Right lobe of liver (tissue), 6 donors: Measurements from ENCODE around the gene CIART. TPM values are rescaled to one million over a fixed set of nuclear protein-coding genes. Genes with fewer than 3 reads are reported as not detected.
"Not testable (repeated sequence)": the region's sequence is repeated elsewhere in the genome, so short reads cannot be mapped to it uniquely, and the experiment has no call there.

Source experiments
- ATAC-seq, 4 donors: fragments of 200-7000 bp; cut with Tn5 transposase; one replicate each; pipeline ENCODE4 v1.9.1; 2020; ENCODE audit warnings: mild to moderate bottlenecking in 4 of 4, moderate library complexity in 4 of 4
- DNase-seq, 3 donors: peaks; one replicate each; pipeline ENCODE4 v3.0.0-alpha.2; 2020
- H3K27ac ChIP-seq, 3 donors: fragments of 200-600 bp; one replicate each; pipeline ENCODE4 v1.8.0; 2022
- H3K27me3 ChIP-seq, 2 donors: fragments of 200-600 bp; one replicate each; pipeline ENCODE4 v1.8.0; 2022
- H3K36me3 ChIP-seq, 4 donors: fragments of 200-600 bp; sonication (generic) in 1 of 4; one replicate each; pipeline versions ENCODE4 v1.5.1 to v1.8.0; 2017 to 2022; ENCODE audit warnings: control low read depth in 1 of 4
- H3K4me1 ChIP-seq, 4 donors: fragments of 200-600 bp; sonication (generic) in 1 of 4; one replicate each; pipeline versions ENCODE4 v1.5.1 to v1.8.0; 2017 to 2022; ENCODE audit warnings: control low read depth in 1 of 4
- H3K4me3 ChIP-seq, 3 donors: fragments of 200-600 bp; one replicate each; pipeline ENCODE4 v1.8.0; 2022
- H3K9me3 ChIP-seq, 4 donors: fragments of 200-600 bp; sonication (generic) in 1 of 4; one replicate each; pipeline versions ENCODE4 v1.5.1 to v1.8.0; 2017 to 2022; ENCODE audit warnings: control low read depth in 1 of 4
- POLR2A ChIP-seq: fragments of 450-650 bp; IDR thresholded peaks from one replicate; pipeline ENCODE4 v1.6.1; 2017; ENCODE audit warnings: antibody characterized with exemption, mild to moderate bottlenecking
- WGBS: methylation state at CpG from one replicate; pipeline ENCODE4 v1.1.6; 2018; ENCODE audit warnings: low coverage, low lambda C conversion rate; ENCODE audit not compliant: insufficient coverage; ENCODE audit errors: missing lambda C conversion rate; 5-methylcytosine and 5-hydroxymethylcytosine counted together
- intact Hi-C, 2 donors: fragments of 100-400 bp; cut with DNase I; formaldehyde crosslinking; loops; one replicate each; pipeline versions ENCODE4 v1.11.2 to v1.14.1; 2022
- total RNA-seq, 6 experiments: library from RNA; depleted of rRNA in 2 of 6; stranded (reverse); fragments of >200 nt in 2 of 6; fragmentation: NEBNext Ultra II Directional in 3 of 6; extraction: Animal tissue kit (Norgen Biotek cat#: 25700) in 3 of 6; gene quantifications; one replicate each; pipeline versions ENCODE4 v1.1.0 to v1.2.4, GENCODE V29; 2016 to 2023
- TF ChIP-seq, protein P1 (sequence below), 4 donors: fragments of 200-600 bp in 3 of 4; fragments of 450-650 bp in 1 of 4; IDR thresholded peaks; one replicate each; pipeline versions ENCODE4 v1.5.1 to v1.8.0; 2016 to 2022; ENCODE audit warnings: antibody characterized with exemption in 4 of 4, mild to moderate bottlenecking in 2 of 4
- donor health status: DM: no; HTN: yes; CAD: no.
- donor health status: DM: no; HTN: no; CAD: no.
- donor health status: DM: no; HTN: no; CAD: no.
- donor health status: DM: no; HTN: yes; CAD: no.
- donor health status: DM: no; HTN: yes; CAD: no.

Gene CIART
- total RNA-seq, 6 experiments from 2014 or later, result 2.0 to 8.4 (median 4.4) TPM

DNA sequence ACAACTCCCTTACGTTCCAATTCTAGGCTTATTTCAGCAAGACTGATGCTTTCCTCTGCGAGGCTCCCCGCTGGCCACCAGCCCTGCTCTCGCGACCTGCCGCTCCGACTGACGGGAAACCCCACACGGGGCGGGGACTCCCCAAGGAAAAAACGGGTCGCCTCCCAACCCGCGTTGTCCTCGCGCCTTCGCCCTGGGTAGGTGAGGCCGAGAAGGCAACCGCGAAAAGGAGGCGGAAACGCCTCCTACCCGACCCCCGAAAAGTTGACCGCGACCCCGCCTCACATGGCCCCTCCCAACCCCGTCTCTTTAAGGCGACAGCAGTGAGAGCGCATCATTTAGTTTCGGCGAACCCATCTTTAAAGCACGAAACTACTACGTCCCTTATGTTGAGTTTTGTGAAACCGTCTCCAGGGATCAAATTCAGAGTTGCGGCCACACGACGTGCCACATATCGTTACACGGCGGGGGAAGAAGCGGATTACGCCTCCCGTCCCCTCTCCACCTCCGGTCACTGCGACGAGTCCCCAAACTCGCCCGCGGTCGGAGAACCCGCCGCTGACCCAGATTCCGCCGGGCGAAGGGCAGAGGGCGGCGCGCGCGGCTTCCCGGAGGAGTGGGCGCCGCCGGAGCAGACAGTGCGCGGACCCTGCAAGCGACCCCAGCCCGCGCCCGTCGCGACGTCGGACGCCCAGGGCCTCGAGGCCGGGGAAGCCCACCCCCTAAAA lies 47.6 kb upstream of the CIART start:
- peaks cover 0 to 4% (median 0%) of the 10 kb centered on the region in 4 donors for H3K36me3 ChIP-seq
- intact Hi-C loops, result no loop called here
- no peaks in the 10 kb centered on the region for H3K27me3 ChIP-seq
- peak; percentile 70 for TF ChIP-seq POLR2A
- TF ChIP-seq, protein P1, sequence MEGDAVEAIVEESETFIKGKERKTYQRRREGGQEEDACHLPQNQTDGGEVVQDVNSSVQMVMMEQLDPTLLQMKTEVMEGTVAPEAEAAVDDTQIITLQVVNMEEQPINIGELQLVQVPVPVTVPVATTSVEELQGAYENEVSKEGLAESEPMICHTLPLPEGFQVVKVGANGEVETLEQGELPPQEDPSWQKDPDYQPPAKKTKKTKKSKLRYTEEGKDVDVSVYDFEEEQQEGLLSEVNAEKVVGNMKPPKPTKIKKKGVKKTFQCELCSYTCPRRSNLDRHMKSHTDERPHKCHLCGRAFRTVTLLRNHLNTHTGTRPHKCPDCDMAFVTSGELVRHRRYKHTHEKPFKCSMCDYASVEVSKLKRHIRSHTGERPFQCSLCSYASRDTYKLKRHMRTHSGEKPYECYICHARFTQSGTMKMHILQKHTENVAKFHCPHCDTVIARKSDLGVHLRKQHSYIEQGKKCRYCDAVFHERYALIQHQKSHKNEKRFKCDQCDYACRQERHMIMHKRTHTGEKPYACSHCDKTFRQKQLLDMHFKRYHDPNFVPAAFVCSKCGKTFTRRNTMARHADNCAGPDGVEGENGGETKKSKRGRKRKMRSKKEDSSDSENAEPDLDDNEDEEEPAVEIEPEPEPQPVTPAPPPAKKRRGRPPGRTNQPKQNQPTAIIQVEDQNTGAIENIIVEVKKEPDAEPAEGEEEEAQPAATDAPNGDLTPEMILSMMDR (IDR thresholded peaks at IDR 0.05), result no peak
- peak overlapping the region; percentile 76 to 86 (median 80) for H3K4me3 ChIP-seq
- ATAC-seq (peak; percentile 62 to 72 (median 64)), DNase-seq (peak; percentile 84 to 91 (median 88))
- H3K4me1 ChIP-seq, result peaks cover 0 to 11% (median 0%) of the 10 kb centered on the region in 4 donors
- WGBS, result 0% methylated on average over 38 of the region's 78 CpGs
- peak overlapping the region; percentile 97 to 98 (median 97) for H3K27ac ChIP-seq
- no peaks in the 10 kb centered on the region for H3K9me3 ChIP-seq

DNA sequence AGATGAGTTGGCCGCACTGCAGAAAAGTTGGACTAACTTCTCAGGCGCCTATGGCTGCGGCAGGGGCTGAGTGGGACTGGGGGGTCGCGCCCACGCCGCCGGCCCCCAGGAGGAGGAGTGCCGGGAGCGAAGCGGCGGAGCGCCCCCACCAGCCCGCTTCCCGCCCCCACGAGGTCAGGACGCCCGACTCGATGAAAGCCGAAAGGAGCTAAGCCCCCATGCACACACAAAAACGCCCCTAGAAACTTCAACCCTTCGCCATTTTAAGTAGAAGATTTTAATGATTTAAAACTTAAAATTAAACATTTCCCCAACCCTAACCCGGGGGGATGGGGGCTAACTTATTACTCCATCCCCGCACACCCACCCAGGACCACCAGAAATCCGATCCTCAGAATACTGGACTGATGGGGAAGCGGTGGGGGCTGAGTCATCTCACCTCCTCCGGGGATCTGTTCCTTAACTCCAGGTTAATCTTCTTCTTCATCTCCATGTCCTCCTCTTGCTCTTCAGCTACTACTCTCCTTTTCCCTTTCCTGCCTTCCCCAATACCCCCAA lies 47.0 kb upstream of the CIART start:
- under 1% methylated on average over 15 of the region's 27 CpGs for WGBS

DNA sequence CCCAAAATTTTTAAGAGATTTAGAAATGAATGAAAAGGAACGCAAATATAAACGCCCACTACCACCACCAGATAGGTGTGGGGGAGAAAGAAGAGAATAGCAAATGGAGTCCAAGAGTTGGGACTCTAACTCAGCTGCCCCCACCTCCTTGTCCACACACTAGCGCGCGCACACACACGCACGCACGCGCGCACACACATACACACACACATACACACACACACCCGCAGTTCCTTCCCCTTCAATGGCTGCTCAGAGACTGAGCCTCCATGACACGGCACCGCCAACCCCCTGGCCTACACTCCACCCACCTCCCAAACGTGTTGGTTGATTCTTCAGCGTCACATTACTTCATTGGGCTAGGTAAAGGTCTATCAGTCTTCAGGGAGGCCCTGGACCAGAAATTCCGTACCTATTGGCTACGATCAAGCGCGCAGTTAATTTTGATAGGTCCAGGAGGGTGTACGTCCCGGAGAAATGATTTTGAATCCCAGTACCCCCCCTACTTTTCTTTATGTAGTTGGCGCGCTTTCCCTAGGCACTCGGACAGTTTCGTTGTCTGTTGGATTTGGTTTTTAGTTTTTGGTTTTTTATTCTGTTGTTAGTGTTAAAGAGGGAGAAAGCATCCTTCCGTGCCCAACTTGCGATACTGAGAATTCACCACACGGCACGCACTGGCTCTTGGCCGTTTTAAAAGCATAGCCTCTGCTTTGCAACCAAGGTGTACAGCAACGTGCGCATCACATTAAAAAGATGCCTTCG lies 46.3 kb upstream of the CIART start, which contains the start of gene ANP32E:
ANP32E (minus strand) TSS at position 261 of the 762 bp plus-strand sequence. CDS start 326 bp downstream, outside the sequence.
- Histone ChIP-seq H3K9me3 (no peaks in the 10 kb centered on the region), H3K4me1 (peaks cover 0 to 11% (median 0%) of the 10 kb centered on the region in 4 donors), H3K4me3 (peak within 1 kb of the TSS; percentile 76 to 86 (median 80)), H3K27me3 (no peaks in the 10 kb centered on the region), H3K36me3 (peaks cover 0 to 2% (median 0%) of the 10 kb centered on the region in 4 donors), H3K27ac (peak within 1 kb of the TSS; percentile 97 to 98 (median 97))
- WGBS, result 0% methylated on average over 21 of the region's 33 CpGs
- intact Hi-C loops, result no loop called here
- peak; percentile 92 to 97 (median 96) for DNase-seq
- TF ChIP-seq POLR2A, result peak; percentile 85
- TF ChIP-seq, protein P1 (IDR thresholded peaks at IDR 0.05), result peak in 1 of 4 donors; percentile 20
- ATAC-seq, result peak; percentile 90 to 97 (median 93)

More for the DNA sequence above, 47.0 kb upstream of the CIART start:
- H3K9me3 ChIP-seq, result no peaks in the 10 kb centered on the region
- DNase-seq (peak in 2 of 3 donors; percentile 44 to 61), ATAC-seq (peak; percentile 4 to 20 (median 6))
- H3K4me1 ChIP-seq, result peaks cover 0 to 11% (median 0%) of the 10 kb centered on the region in 4 donors
- no peaks in the 10 kb centered on the region for H3K27me3 ChIP-seq
- no peak for TF ChIP-seq POLR2A
- TF ChIP-seq, protein P1 (IDR thresholded peaks at IDR 0.05), result no peak
- intact Hi-C loops, result no loop called here
- H3K27ac ChIP-seq, result peak overlapping the region; percentile 97 to 98 (median 97)
- H3K36me3 ChIP-seq, result peaks cover 0 to 4% (median 0%) of the 10 kb centered on the region in 4 donors
- H3K4me3 ChIP-seq, result peak overlapping the region; percentile 76 to 86 (median 80)

DNA sequence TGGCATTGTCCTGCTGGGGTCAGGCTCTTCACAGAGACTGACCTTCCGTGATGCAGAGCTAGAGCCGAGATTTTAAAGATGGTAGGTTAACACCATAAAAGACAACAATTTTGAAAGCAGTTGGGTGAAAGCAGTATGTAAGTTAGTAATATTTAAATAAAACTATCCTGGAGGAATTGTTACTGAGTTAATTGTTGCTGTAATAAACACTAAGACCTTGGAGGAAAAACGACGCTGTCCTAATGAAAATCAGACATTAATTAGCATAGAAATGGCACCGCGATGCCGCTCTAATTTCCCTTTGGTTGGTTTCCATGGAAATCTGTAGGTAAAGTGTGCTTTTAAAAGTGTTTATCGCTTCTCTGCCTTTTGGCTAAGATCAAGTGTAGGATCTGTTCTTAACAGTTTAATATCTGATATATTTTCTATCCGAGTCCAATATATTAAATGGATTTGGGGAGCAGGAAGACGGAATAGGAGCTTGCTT lies 45.7 kb upstream of the CIART start:
- 32% methylated on average over 10 of the region's 10 CpGs for WGBS
- no peak overlapping the region for H3K27ac ChIP-seq
- H3K4me3 ChIP-seq, result peak overlapping the region; percentile 30 to 76 (median 45)
- peaks cover 0 to 11% (median 0%) of the 10 kb centered on the region in 4 donors for H3K4me1 ChIP-seq
- DNase-seq, result no peak
- no peak for ATAC-seq
- no peaks in the 10 kb centered on the region for H3K27me3 ChIP-seq
- H3K36me3 ChIP-seq, result no peaks in the 10 kb centered on the region
- no peak for TF ChIP-seq POLR2A
- TF ChIP-seq, protein P1 (IDR thresholded peaks at IDR 0.05), result no peak
- intact Hi-C loops, result no loop called here
- H3K9me3 ChIP-seq, result no peaks in the 10 kb centered on the region

DNA sequence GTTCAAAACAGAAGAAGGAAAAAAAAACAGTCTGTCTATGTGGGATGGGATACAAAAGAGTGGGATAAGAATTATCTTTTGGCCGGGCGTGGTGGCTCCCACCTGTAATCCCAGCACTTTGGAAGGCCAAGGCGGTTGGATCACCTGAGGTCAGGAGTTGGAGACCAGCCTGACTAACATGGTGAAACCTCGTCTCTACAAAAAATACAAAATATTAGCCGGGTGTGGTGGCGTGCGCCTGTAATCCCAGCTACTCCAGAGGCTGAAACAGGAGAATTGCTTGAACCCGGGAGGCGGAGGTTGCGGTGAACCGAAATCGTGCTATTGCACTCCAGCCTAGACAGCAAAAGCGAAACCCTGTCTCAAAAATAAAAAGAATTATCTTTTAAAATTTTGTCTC lies 45.2 kb upstream of the CIART start:
- H3K36me3 ChIP-seq, ATAC-seq, H3K27ac ChIP-seq, H3K27me3 ChIP-seq, intact Hi-C loops, H3K9me3 ChIP-seq, H3K4me3 ChIP-seq: not testable (repeated sequence)
- DNase-seq, result peak in 1 of 3 donors; percentile 36
- 87% methylated on average over 7 of the region's 13 CpGs for WGBS
- H3K4me1 ChIP-seq, result peaks cover 0 to 11% (median 0%) of the 10 kb centered on the region in 4 donors
